ENCODE measurements around the gene USP25. TPM values are rescaled to one million over a fixed set of nuclear protein-coding genes. Genes with fewer than 3 reads are reported as not detected.

The USP25 gene, protein sequence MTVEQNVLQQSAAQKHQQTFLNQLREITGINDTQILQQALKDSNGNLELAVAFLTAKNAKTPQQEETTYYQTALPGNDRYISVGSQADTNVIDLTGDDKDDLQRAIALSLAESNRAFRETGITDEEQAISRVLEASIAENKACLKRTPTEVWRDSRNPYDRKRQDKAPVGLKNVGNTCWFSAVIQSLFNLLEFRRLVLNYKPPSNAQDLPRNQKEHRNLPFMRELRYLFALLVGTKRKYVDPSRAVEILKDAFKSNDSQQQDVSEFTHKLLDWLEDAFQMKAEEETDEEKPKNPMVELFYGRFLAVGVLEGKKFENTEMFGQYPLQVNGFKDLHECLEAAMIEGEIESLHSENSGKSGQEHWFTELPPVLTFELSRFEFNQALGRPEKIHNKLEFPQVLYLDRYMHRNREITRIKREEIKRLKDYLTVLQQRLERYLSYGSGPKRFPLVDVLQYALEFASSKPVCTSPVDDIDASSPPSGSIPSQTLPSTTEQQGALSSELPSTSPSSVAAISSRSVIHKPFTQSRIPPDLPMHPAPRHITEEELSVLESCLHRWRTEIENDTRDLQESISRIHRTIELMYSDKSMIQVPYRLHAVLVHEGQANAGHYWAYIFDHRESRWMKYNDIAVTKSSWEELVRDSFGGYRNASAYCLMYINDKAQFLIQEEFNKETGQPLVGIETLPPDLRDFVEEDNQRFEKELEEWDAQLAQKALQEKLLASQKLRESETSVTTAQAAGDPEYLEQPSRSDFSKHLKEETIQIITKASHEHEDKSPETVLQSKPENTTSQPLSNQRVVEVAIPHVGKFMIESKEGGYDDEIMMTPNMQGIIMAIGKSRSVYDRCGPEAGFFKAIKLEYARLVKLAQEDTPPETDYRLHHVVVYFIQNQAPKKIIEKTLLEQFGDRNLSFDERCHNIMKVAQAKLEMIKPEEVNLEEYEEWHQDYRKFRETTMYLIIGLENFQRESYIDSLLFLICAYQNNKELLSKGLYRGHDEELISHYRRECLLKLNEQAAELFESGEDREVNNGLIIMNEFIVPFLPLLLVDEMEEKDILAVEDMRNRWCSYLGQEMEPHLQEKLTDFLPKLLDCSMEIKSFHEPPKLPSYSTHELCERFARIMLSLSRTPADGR
- 46.3 and 59.9 TPM in 2 replicates for total RNA-seq

DNA sequence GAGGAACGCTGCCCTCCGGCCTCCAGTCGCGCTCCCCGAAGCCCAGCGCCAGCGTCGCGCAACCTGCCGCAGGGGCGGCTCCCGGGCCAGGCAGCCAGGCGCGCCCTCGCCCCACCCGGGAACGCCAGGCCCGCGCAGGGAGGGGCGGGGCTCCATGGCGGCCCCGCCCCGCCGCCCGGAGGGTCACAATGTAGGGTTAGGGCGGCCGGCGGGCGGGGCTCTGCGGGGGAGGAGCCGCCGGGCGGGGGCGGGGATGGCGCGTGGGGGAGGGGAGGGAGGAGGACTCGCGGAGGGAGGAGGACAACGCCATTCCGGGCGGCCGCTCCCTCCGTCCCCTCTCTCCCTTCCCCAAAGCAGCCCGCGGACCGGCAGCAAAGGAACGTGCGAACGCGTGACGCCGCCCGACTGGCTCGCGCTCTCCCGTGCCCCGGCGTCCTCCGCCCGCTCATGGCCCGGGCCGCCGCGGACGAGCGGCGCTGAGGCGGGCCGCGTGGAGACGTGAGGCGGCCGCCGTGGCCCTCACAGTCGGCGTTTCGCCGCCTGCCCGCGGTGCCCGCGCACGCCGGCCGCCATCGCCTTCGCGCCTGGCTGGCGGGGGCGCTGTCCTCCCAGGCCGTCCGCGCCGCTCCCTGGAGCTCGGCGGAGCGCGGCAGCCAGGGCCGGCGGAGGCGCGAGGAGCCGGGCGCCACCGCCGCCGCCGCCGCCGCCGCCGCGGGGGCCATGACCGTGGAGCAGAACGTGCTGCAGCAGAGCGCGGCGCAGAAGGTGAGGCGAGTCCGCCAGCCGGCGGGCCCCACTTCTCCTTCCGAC, at the start of gene USP25:
Gene USP25 (plus strand): TSS at position 309 of the 810 bp plus-strand sequence. CDS start 412 bp downstream, at position 721.

All from hair follicle dermal papilla cell (primary cell).